H9 (cell line): ENCODE results near the gene ALAD. TPM values are rescaled to one million over a fixed set of nuclear protein-coding genes. Genes with fewer than 3 reads are reported as not detected.
A peak's percentile ranks its signal among the peaks of the same experiment; 100 is the strongest.

ENCODE experiments used
- DNase-seq: peaks from one replicate; pipeline ENCODE4 v3.0.0-alpha.2; 2017
- H2AFZ ChIP-seq: one replicate; pipeline ENCODE4 v1.6.1; 2013; ENCODE audit warnings: mild to moderate bottlenecking, low read length, control low read depth, moderate library complexity
- H2AK5ac ChIP-seq: 2 replicates; pipeline ENCODE4 v1.6.1; 2013; ENCODE audit warnings: low read length, control low read depth, mixed read lengths; ENCODE audit not compliant: insufficient read length
- H2BK120ac ChIP-seq: one replicate; pipeline ENCODE4 v1.6.1; 2013; ENCODE audit warnings: low read depth, mild to moderate bottlenecking, low read length, control low read depth, inconsistent platforms; ENCODE audit not compliant: poor library complexity, severe bottlenecking
- H2BK12ac ChIP-seq: 2 replicates; pipeline ENCODE4 v1.6.1; 2013; ENCODE audit warnings: low read length, control low read depth, mixed read lengths, low read depth; ENCODE audit not compliant: insufficient read length
- H2BK15ac ChIP-seq: 2 replicates; pipeline ENCODE4 v1.6.1; 2013; ENCODE audit warnings: low read depth, low read length, control low read depth
- H2BK20ac ChIP-seq: one replicate; pipeline ENCODE4 v1.6.1; 2013; ENCODE audit warnings: low read depth, mild to moderate bottlenecking, low read length, control low read depth, inconsistent platforms; ENCODE audit not compliant: poor library complexity, severe bottlenecking
- H2BK5ac ChIP-seq: 2 replicates; pipeline ENCODE4 v1.6.1; 2013; ENCODE audit warnings: low read length, control low read depth, mixed read lengths; ENCODE audit not compliant: insufficient read length
- H3K14ac ChIP-seq: 2 replicates; pipeline ENCODE4 v1.6.1; 2013; ENCODE audit warnings: low read length, control low read depth; ENCODE audit not compliant: insufficient read depth
- H3K18ac ChIP-seq: 2 replicates; pipeline ENCODE4 v1.6.1; 2013; ENCODE audit warnings: low read depth, mild to moderate bottlenecking, mixed read lengths, low read length, control low read depth; ENCODE audit not compliant: insufficient read length
- H3K23ac ChIP-seq: 2 replicates; pipeline ENCODE4 v1.6.1; 2013; ENCODE audit warnings: low read length, control low read depth, mixed read lengths, low read depth; ENCODE audit not compliant: insufficient read length
- H3K23me2 ChIP-seq: 2 replicates; pipeline ENCODE4 v1.6.1; 2013; ENCODE audit warnings: low read depth, mild to moderate bottlenecking, mixed read lengths, low read length, control low read depth; ENCODE audit not compliant: insufficient read length, poor library complexity, severe bottlenecking
- H3K27ac ChIP-seq: 2 replicates; pipeline ENCODE4 v1.5.1; 2013; ENCODE audit warnings: low read length, control low read depth, mixed read lengths, low read depth; ENCODE audit not compliant: insufficient read length
- H3K27me3 ChIP-seq: 2 replicates; pipeline ENCODE4 v1.6.1; 2013; ENCODE audit warnings: low read length, control low read depth, inconsistent platforms; ENCODE audit not compliant: insufficient read depth
- H3K4ac ChIP-seq: 2 replicates; pipeline ENCODE4 v1.6.1; 2013; ENCODE audit warnings: low read depth, mild to moderate bottlenecking, control low read depth, inconsistent platforms, low read length, moderate library complexity
- H3K4me1 ChIP-seq: 2 replicates; pipeline ENCODE4 v1.6.1; 2013; ENCODE audit warnings: low read length, control low read depth, inconsistent platforms; ENCODE audit not compliant: insufficient read depth
- H3K4me2 ChIP-seq: 2 replicates; pipeline ENCODE4 v1.6.1; 2013; ENCODE audit warnings: low read length, control low read depth, mixed read lengths; ENCODE audit not compliant: insufficient read length, insufficient read depth
- H3K56ac ChIP-seq: 2 replicates; pipeline ENCODE4 v1.6.1; 2013; ENCODE audit warnings: low read depth, mild to moderate bottlenecking, mixed read lengths, low read length, control low read depth; ENCODE audit not compliant: insufficient read length
- H3K79me1 ChIP-seq: 2 replicates; pipeline ENCODE4 v1.6.1; 2013; ENCODE audit warnings: low read depth, mild to moderate bottlenecking, moderate library complexity, low read length, control low read depth, inconsistent platforms; ENCODE audit not compliant: insufficient read depth, poor library complexity, severe bottlenecking
- H3K79me2 ChIP-seq: 2 replicates; pipeline ENCODE4 v1.6.1; 2013; ENCODE audit warnings: low read length, control low read depth, inconsistent platforms; ENCODE audit not compliant: insufficient read depth
- H3K9ac ChIP-seq: 2 replicates; pipeline ENCODE4 v1.6.1; 2013; ENCODE audit warnings: low read length, control low read depth, mixed read lengths; ENCODE audit not compliant: insufficient read length; ENCODE audit errors: extremely low read depth
- H3K9me3 ChIP-seq: one replicate; pipeline ENCODE4 v1.6.1; 2013; ENCODE audit warnings: low read depth, low read length, inconsistent platforms; ENCODE audit not compliant: control insufficient read depth
- H3T11ph ChIP-seq: one replicate; pipeline ENCODE4 v1.6.1; 2013; ENCODE audit warnings: mild to moderate bottlenecking, low read length, control low read depth, inconsistent platforms
- H4K20me1 ChIP-seq: one replicate; pipeline ENCODE4 v1.6.1; 2013; ENCODE audit not compliant: control insufficient read depth, insufficient read length, insufficient read depth
- H4K5ac ChIP-seq: 2 replicates; pipeline ENCODE4 v1.6.1; 2013; ENCODE audit warnings: low read depth, mild to moderate bottlenecking, mixed read lengths, low read length, control low read depth; ENCODE audit not compliant: insufficient read length
- H4K8ac ChIP-seq: replicated peaks from 2 replicates; pipeline ENCODE4 v1.6.1; 2013; ENCODE audit warnings: low read length, control low read depth, mixed read lengths, low read depth; ENCODE audit not compliant: insufficient read length
- H4K91ac ChIP-seq: 2 replicates; pipeline ENCODE4 v1.6.1; 2013; ENCODE audit warnings: low read depth, mild to moderate bottlenecking, moderate library complexity, mixed read lengths, low read length, control low read depth; ENCODE audit not compliant: insufficient read length
- H3K27ac Mint-ChIP-seq, 3 experiments: 2 replicates in 2 of 3; 3 replicates in 1 of 3; pipeline ENCODE4 v1.8.0; 2020 to 2021; ENCODE audit warnings: mixed read lengths in 3 of 3, mild to moderate bottlenecking in 1 of 3, moderate library complexity in 1 of 3
- H3K27me3 Mint-ChIP-seq: 2 replicates; pipeline ENCODE4 v1.8.0; 2021; ENCODE audit warnings: low read depth, mild to moderate bottlenecking, moderate library complexity, mixed read lengths
- H3K36me3 Mint-ChIP-seq, 3 experiments: 2 replicates in 2 of 3; 3 replicates in 1 of 3; pipeline ENCODE4 v1.8.0; 2020 to 2021; ENCODE audit warnings: low read depth in 3 of 3, mixed read lengths in 3 of 3; ENCODE audit not compliant: insufficient read depth in 1 of 3
- H3K4me1 Mint-ChIP-seq, 2 experiments: 2 replicates each; pipeline ENCODE4 v1.8.0; 2020; ENCODE audit warnings: mixed read lengths in 2 of 2
- H3K4me3 Mint-ChIP-seq, 2 experiments: 2 replicates in 1 of 2; 3 replicates in 1 of 2; pipeline ENCODE4 v1.8.0; 2020 to 2021; ENCODE audit warnings: mild to moderate bottlenecking in 2 of 2, mixed read lengths in 2 of 2, moderate library complexity in 1 of 2
- H3K9me3 Mint-ChIP-seq, 2 experiments: 2 replicates in 1 of 2; 3 replicates in 1 of 2; pipeline ENCODE4 v1.8.0; 2020; ENCODE audit warnings: mild to moderate bottlenecking in 2 of 2, mixed read lengths in 2 of 2, moderate library complexity in 1 of 2
- CTCF ChIP-seq: fragments of 200-600 bp; sonication (generic); conservative IDR thresholded peaks from 3 replicates; pipeline ENCODE4 v1.8.0; 2021; ENCODE audit warnings: antibody characterized with exemption, mild to moderate bottlenecking
- WGBS: extraction: QIAGEN DNeasy Blood & Tissue Kit; methylation state at CpG from one replicate; pipeline ENCODE4 v1.1.7; 2013; ENCODE audit warnings: missing lambda C conversion rate, low lambda C conversion rate, mixed read lengths; ENCODE audit not compliant: insufficient read length; ENCODE audit errors: extremely low coverage; 5-methylcytosine and 5-hydroxymethylcytosine counted together
- total RNA-seq: library from RNA; stranded (reverse); gene quantifications from 2 replicates; pipeline ENCODE4 v1.2.1, GENCODE V29; 2021

ALAD gene
- total RNA-seq, 1 experiment from 2014 or later = 13.2 TPM

- Histone ChIP-seq H4K5ac (no peak overlapping the region), H3K23me2 (peaks cover 3% of the 10 kb centered on the region), H4K20me1 (no peaks in the 10 kb centered on the region), H2BK12ac (no peak overlapping the region), H3K9ac (no peak overlapping the region), H3K9me3 (no peaks in the 10 kb centered on the region), H3K79me2 (no peaks in the 10 kb centered on the region), H3K4me1 (no peaks in the 10 kb centered on the region), H3K4me2 (no peak overlapping the region), H3K27me3 (no peaks in the 10 kb centered on the region), H2BK5ac (no peak overlapping the region), H2BK15ac (no peak overlapping the region), H2BK20ac (no peak overlapping the region), H3K14ac (no peak overlapping the region), H3K18ac (no peak overlapping the region), H2BK120ac (no peak overlapping the region), H2AFZ (no peak overlapping the region), H3K79me1 (no peaks in the 10 kb centered on the region), H3K27ac (no peak overlapping the region), H3K4ac (no peak overlapping the region), H4K8ac (no peak overlapping the region), H4K91ac (no peak overlapping the region), H2AK5ac (no peak overlapping the region), H3K23ac (no peak overlapping the region), H3T11ph (no peak overlapping the region), H3K56ac (no peak overlapping the region)
- DNase-seq = no peak
- Mint-ChIP-seq H3K4me1 (peaks cover 8 to 19% of the 10 kb centered on the region in 2 experiments), H3K27ac (peak overlapping the region in 1 of 3 experiments; percentile 28; a peak in 1 of 7 replicates), H3K36me3 (peaks cover 0 to 30% (median 22%) of the 10 kb centered on the region in 3 experiments; a peak in 6 of 7 replicates), H3K9me3 (no peaks in the 10 kb centered on the region), H3K4me3 (no peak overlapping the region), H3K27me3 (no peaks in the 10 kb centered on the region)
- no CpG with 5 or more reads among the region's 8 CpGs for WGBS
- TF ChIP-seq CTCF = no peak
Measured at GRCh38 chr9:113370806-113371325, 30.2 kb downstream of the ALAD start.
